ENCODE data around the gene STUM.

- TF ChIP-seq, protein P1, sequence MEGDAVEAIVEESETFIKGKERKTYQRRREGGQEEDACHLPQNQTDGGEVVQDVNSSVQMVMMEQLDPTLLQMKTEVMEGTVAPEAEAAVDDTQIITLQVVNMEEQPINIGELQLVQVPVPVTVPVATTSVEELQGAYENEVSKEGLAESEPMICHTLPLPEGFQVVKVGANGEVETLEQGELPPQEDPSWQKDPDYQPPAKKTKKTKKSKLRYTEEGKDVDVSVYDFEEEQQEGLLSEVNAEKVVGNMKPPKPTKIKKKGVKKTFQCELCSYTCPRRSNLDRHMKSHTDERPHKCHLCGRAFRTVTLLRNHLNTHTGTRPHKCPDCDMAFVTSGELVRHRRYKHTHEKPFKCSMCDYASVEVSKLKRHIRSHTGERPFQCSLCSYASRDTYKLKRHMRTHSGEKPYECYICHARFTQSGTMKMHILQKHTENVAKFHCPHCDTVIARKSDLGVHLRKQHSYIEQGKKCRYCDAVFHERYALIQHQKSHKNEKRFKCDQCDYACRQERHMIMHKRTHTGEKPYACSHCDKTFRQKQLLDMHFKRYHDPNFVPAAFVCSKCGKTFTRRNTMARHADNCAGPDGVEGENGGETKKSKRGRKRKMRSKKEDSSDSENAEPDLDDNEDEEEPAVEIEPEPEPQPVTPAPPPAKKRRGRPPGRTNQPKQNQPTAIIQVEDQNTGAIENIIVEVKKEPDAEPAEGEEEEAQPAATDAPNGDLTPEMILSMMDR (IDR thresholded peaks at IDR 0.05): no peak
- TF ChIP-seq POLR2A (IDR thresholded peaks at IDR 0.05) (no peak), POLR2AphosphoS5 (IDR thresholded peaks at IDR 0.05) (peak in 1 of 4 donors; percentile 21)
Observed at GRCh38 chr1:226562989-226563388, 14.4 kb downstream of the STUM start.
